GM18858 (cell line): ENCODE results near the gene AP5S1.
"Not testable (repeated sequence)": the region's sequence is repeated elsewhere in the genome, so short reads cannot be mapped to it uniquely, and the experiment has no call there.

ENCODE experiments used
- ATAC-seq: cut with Tn5 transposase; IDR thresholded peaks from one replicate; pipeline ENCODE4 v1.9.1; 2021; ENCODE audit not compliant: unreplicated experiment

The AP5S1 gene

DNA sequence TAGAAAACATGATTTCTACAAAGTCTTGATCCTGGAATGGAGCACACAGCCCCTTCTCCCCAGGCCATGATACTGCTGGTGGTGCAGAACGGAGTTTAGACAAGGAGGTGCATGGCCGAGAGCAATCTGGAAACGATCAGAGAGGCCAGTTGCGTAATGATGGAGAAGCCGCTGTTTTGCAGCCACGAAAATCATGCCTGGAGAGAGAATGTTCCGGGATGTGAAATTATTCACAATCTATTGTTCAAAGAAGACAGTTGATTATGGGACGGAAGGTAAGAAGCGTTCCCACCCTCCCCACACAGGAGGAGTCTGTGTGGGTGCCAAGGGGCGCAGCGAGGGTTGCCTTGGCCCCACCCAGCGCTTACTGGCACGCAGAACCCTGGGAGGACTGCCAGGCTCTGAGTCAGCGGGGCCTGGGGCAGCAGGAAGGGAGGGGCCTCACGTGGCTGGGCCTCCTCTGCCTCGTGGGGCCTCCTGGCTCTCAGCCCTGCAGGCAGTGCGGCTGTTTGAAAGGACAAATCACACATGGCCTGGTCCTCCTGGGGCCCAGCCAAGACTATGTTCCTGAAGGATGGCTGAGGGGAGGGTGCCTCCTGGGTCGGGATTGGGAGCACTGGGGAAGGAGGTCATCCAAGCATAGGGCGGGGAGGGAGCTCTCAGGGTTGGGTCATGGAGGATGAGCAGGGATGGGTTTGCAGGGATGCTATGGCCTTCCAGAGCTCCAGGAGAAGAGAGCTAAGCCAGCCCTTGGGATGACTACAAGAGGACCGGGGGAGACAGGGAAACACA lies 8.7 kb upstream of the AP5S1 start:
- ATAC-seq, result no peak

DNA sequence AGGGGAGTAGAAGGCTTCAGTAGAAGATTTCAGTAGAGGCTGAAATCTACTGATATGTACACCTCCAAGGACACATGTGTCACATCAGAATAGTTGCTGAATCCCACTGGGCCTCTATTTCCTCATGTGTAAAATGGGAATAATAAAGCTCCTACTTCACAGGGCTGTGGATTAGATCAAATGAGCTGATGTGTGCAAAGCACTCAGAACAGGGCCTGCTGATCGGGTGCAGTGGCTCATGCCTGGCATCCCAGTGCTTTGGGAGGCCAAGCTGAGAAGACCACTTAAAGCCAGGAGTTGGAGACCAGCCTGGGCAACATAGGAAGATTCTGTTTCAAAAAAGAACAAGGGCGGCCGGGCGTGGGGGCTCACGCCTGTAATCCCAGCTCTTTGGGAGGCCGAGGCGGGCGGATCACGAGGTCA lies 8.1 kb upstream of the AP5S1 start:
- ATAC-seq, result no peak

DNA sequence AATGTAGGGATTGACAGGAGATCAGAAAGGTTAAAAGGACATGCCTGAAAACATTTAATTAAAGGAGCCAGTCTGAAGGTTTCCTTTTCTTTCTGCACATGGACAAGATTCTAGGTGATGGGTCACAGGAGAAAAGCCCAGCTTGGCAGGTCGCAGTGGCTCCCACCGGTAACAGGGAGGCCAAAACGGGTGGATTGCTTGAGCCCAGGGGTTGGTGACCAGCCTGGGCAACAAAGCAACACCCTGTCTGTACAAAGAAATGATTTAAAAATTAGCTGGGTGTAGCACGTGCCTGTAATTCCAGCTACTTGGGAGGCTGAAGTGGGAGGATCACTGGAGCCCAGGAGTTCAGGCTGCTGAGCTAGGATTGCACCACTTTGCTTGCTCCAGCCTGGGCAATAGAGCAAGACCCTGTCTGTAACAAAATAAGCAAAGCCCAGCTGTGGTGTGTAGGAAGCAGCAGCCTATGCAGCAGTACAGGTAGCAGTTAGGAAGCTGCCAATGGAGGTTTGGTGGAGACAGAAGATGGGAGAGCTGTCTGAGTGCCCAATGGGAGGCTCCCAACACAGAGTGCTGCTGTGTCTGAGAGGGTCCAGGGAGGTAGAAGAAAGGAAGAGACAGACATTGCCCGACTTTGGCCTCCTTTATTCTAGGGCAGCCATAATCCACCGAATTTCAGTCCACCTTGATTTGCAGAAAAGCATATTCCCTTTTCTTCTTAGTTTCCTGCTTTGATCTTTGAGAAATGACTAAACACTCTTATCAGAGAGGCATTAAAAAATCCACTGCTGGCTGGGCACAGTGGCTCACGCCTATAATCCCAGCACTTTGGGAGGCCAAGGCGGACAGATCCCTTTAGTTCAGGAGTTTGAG lies 7.1 kb upstream of the AP5S1 start:
- no peak for ATAC-seq

DNA sequence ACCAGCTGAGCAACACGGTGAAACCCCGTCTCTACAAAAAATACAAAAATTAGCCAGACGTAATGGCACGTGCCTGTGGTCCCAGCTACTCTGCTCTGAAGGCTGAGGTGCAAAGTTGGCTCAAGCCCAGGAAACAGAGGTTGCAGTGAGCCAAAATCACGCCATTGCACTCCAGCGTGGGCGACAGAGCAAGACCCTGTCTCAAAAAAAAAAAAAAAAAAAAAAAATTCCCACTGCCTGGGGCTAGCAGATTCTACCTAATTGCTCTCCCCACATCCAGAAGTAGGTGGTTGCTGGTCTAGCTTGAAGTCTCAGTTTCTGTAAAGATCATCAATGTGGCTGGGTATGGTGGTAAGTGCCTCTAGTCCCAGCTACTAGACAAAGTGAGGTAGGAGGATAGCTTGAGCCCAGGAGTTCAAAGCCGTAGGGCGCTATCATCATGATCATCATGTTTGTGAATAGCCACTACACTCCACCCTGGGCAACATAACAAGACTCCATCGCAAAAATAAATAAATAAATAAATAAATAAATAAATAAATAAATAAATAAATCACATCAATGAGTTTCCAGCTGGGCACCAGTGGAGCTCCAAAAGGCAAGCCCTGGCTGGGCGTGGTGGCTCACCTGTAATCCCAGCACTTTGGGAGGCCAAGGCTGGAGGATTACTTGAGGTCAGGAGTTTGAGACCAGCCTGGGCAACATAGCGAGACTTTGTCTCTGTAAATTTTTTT lies 6.3 kb upstream of the AP5S1 start:
- no peak for ATAC-seq

DNA sequence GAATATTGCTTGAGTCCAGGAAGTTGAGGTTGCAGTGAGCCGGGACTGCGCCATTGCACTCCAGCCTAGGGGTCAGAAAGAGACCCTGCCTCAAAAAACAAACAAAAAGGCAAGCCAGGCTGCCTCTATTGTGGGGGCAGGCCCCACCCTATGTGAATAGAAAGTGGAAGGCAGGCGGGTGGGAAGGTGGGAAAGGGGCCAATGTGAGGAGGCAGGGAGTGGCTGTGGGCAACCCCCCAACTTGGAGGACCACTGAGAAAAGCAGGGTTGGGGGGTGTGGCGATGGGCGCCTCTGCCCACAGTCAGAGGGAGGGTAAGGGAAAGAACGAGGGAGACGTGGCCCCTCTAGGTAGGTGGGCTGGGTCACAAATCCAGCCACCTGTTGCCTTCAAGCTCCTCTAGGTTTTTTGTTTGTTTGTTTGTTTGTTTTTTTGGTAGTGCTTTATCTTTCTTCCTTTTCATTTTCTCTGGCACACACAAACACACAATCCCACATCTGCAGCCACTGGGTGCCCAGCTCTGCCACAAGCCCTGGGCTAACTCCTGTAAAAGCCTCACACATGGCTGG lies 5.3 kb upstream of the AP5S1 start:
- no peak for ATAC-seq

DNA sequence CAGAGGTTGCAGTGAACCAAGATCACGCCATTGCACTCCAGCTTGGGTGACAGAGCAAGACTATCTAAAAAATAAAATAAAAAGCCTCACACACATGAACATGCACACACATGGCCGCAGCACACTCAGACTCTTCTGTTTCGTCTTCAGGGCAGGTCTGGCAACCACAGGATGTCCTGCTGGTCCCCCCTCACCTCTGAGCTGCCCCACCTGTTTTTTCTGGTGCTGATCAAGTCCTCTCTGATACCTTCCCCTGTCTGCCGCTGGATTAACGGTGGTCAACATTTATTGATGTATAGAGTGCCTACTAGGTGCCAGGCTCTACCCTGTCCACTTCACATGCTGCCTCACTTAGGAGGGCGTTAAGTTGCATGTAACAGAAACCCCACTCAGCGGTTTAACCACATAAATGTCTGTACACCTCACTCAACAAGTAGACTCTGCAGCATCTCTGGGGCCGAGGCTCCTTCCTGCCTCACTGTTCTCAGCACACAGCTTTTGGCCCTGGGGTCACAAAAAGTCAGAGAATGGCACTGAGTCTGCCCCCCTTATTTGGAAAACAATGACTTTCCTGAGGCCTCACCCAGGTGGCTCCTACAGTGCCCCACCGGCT lies 4.5 kb upstream of the AP5S1 start:
- ATAC-seq, result no peak

DNA sequence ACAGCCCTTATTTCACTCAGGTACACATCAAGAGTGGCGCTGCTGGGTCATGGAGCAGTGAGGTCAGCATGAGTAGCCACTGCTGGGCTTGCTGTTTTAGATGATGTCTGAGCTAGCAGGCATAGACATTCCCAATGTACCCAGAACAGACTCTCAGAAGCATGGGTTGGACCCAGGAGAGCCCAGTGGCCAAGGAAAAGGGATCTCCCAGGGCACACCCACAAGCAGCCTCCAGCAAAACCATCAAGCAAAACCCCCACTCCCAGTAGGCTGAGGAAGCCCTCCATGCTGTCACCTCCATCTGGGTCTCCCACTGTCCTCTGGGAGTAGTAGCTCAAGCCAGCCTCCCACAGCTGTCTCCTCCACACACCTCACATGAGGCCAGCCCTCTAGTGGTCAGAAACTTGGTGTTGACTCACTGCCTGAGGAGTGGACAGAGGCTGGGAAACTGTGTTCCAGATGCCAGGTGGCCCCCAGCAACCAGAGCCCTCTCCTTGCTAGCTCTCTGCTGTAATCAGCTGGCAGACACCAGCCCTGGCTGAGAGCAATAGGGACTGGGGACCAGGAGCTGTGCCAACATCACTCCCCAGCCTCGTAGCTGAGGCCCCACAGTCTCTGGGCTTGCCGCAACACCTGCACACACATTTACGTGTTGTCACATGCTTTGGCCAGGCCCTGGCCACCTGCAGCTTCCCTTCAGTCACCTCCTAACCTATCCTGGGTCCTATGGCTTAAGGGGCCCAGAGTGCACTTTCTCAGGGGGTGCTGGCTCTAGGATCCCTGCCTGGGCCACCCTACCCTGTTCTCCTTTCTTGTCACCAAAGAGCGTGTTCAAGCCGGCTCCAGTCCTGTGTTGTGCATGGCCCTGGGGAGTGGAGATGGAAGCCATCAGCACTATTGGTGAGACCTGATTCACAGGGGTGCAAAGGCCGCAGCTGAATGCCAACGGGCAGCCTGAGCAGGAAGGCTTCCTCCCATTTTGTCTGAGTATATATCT lies 1.9 kb upstream of the AP5S1 start:
- no peak for ATAC-seq

DNA sequence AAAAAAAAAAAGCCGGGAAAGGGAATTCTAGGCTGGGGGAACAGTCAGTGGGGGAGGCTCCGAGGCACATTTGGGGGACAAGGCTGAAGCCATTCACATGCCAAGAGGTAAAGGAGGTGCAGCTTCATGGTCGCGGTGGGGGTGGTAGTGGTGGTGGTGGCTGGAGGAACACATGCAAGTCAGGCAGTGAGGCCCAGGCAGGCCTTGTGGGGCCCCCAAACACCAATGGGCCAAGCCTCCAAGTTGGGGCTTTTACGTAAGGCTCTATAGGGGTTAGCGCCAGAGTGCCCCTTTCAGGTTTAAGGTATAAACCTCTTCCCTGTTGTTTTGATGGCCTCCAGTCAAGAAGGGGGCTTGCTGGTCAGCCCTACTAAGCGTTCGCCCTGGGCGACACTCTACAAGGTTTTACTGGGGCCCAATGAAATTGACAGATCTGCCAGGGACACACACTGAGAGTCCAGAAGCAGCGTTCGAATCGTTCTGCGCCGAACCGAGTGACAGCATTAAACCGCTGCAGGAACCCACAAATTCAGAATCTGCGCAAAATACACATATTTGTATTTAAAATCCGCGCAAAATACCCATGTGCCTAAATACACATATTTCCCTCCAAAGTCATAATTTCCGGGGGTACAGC lies 818 bp upstream of the AP5S1 start:
- ATAC-seq, result no peak

DNA sequence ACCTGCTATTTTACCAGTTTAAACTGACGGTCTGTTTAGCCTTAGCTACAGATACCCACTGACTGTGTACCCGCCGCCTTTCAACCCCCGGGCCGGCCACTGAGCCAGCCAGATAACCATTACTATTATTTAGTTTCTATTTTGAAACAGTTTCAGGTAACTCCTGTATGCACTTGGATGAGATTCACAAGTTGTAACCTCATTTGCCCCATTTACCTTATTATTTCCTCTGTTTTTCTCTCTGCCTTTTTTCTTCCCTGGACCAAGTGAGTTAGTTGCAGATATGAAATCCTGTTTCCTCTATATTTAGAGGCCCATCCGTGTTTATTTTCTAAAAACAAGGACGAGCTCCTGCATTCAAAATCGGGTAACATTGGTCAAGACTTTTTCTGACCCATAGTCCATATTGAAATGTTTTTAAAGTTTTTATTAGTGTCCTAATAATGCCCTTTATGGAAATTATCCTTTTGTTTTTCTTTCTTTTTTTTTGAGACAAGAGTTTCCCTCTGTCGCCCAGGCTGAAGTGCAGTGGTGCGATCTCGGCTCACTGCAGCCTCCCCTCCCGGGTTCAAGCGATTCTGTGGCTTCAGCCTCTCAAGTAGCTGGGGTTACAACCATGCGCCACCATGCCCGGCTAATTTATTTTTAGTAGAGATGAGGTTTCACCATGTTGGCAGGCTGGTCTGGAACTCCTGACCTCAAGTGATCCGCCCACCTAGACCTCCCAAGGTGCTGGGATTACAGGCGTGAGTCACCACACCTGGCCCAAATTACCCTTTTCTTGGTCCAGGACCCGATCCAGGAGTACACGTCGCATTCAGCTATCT lies 767 bp downstream of the AP5S1 start:
- ATAC-seq, result no peak

DNA sequence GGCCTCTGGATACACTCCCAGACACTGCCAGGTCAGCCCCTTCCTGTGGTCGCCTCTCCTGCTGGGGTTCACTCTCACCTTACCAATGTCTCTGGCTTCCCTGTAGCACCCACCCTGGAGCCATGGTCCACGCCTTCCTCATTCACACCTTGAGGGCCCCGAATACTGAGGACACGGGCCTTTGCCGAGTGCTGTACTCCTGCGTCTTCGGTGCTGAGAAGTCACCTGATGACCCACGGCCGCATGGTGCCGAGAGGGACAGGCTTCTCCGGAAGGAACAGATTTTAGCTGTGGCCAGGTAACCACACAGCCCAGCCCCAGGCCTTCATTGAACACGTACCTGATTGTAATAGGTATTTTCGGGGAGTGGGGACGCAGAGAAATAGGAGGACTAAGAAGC lies 1.6 kb downstream of the AP5S1 start:
- ATAC-seq, result no peak

DNA sequence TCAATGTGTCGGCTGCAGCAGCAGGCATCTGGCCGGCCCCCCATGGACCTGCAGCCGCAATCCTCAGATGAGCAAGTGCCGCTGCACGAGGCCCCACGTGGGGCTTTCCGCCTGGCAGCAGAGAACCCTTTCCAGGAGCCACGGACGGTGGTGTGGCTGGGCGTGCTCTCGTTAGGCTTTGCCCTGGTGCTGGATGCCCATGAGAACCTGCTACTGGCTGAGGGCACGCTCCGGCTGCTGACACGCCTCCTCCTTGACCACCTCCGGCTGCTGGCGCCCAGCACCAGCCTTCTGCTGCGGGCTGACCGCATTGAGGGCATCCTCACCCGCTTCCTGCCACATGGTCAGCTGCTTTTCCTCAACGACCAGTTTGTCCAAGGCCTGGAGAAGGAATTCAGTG lies 3.5 kb downstream of the AP5S1 start:
- no peak for ATAC-seq

DNA sequence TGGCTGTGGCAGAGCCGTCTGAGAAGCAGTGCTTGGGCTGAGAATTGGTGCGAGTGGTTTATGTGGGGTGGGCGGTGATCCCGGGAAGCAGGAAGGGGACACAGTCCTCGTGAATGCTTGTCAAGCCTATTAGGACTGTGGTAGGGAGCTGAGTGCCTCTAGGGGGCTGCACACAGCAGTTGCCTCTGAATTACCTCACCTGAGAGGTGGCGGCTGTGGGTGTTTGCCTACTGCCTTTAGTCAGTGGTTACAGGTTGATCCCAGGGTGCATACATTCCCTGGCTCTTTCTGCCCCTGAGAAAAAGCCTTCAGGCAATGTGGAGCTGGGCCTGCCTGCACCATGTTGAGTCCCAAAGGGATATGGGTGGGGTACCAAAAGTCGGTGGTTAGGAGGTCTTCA lies 5.2 kb downstream of the AP5S1 start:
- no peak for ATAC-seq

DNA sequence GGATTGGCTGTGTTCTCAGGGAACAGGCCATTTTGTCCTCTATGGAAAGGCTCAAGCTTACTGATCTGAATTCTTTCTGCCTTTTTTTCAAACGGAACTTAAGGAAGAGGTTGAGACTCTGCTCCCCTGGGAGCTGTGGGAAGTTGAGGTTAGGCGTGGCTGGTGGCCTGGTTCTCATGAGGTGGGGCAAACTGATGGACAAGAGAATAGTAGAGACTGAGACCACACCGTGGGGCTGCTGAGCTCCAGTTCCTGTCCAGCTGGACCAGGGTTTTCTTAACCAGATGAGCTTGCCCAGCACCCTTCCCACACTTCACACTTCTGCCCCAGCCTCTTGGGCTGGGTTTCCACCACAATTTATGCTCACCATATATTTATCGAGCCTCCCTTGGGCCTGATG lies 6.1 kb downstream of the AP5S1 start:
- ATAC-seq, result no peak

DNA sequence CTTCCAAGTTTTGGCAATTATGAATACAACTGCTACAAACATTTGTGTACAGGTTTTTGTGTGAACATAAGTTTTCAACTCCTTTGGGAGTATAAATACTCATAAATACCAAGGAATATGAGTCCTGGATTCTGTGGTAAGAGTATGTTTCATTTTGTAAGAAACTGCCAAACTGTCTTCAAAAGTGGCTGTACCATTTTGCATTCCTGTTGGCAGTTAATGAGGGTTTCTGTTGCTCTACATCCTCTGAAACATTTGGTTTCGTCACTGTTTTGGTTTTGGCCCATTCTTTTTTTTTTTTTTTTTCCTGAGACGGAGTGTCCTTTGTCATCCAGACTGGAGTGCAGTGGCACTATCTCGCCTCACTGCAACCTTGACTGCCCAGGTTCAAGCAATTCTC lies 8.5 kb downstream of the AP5S1 start:
- ATAC-seq, result no peak

DNA sequence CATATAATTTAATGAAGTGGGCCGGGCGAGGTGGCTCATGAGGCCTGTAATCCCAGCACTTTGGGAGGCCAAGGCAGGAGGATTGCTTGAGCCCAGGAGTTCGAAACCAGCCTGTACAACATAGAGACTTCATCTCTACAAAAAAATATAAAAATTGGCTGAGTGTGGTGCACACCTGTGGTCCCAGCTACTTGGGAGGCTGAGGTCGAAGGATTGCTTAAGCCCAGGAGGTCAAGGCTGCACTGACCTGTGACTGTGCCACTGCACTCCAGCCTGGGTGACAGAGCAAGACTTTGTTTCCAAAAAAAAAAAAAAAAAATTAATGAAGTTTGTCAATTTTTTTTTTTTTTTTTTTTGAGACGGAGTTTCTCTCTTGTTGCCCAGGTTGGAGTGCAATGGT lies 9.5 kb downstream of the AP5S1 start:
- ATAC-seq, result not testable (repeated sequence)

DNA sequence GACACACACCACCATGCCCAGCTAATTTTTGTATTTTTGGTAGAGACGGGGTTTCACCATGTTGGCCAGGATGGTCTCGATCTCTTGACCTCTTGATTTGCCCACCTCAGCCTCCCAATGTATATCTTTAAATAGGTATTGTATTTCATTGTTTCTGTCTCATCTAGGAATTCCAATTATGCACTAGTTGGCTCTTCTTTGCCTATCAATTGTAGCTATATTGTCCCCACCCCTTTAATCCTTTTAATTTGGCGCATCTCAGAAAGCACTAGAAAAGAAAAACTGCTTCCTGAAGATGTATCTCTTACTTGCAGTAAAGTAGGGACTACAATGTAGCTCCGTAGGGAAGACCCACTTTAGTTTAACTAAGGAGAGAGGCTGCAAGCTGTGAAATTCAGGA lies 15.8 kb downstream of the AP5S1 start:
- ATAC-seq, result no peak

DNA sequence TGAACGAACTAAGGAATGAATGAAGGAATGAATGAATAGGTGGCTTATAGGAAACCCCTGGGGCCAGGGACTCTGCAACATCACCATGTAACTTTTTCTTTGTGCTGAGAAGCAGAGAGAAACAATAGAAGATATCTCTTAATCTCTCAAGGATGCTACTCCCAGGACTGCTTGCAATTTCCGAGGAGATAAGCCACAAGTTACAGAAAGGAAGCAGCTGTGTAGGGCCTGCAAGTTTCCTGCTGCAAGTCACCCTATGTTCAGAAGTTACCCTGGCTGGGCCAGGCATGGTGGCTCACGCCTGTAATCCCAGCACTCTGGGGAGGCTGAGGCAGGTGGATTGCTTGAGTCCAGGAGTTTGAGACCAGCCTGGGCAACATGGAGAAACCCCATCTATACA lies 19.0 kb downstream of the AP5S1 start:
- no peak for ATAC-seq

DNA sequence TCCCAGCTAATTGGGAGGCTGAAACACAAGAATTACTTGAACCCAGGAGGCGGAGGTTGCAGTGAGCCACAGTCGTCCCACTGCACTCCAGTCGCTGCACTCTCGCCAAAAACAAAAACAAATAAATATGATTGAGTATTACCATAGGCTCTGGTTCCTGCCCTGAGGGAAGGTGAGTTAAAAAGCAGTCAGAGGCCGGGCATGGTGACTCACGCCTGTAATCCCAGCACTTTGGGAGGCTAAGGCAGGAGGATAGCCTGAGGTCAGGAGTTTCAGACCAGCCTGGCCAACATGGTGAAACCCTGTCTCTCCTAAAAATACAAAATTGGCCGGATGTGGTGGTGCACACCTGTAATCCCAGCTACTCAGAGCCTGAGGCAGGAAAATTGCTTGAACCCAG lies 19.9 kb downstream of the AP5S1 start:
- ATAC-seq, result not testable (repeated sequence)
